GM21786 (cell line): ENCODE data around the gene CNTRL.

ENCODE experiments used
- ATAC-seq: cut with Tn5 transposase; IDR thresholded peaks from one replicate; pipeline ENCODE4 v1.9.1; 2021; ENCODE audit not compliant: unreplicated experiment

CNTRL gene

DNA sequence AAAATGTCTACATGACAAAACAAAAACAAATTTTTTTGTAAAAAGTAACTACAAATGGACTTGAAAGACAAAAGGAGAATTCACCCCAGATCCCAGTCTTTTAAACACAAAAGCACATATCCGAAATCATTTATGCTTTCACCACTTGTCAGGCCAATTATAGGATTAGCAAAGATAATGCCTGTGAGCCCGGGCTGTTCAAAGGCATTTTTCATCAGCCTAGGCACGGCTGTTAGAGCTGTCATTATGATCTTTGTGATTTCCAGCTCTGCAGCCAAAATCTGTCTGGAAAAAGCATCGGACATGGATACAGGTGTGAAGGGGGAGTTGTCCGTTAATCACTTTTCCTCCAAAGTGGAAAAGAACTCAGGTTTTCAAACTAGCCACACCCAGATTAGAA is 150.5 kb downstream of the CNTRL start:
- ATAC-seq = no peak

DNA sequence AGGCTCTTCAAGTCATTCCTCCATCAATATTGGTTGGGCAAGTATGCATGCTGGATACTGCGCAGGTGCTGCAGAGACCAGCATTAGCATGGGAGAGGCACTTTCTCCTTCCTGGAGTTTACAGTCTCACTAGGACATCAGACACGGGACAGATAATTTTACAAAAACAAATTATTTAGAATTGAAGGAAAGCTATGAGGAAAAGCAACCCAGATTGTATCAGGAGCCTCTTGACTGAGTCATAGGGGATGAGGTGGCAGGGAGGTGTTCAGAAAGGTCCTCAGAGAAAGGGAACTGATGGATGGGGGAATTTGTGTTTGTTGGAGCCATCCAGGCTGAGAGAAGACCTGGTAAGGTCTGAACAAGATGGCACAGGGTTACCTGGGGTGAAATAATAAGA is 151.4 kb downstream of the CNTRL start:
- no peak for ATAC-seq
